HEK293 (cell line): ENCODE results near the gene HPCAL1.

ENCODE experiments used
- CTCF ChIA-PET: fragments of 350-600 bp; formaldehyde crosslinking; extraction: SDS; loops from one replicate; lab custom pipeline; 2021; ENCODE audit warnings: antibody characterized with exemption; lab: Yijun Ruan, JAX
- POLR2A ChIA-PET: fragments of 300-600 bp; formaldehyde crosslinking; extraction: SDS; loops from one replicate; lab custom pipeline; 2020; ENCODE audit warnings: antibody characterized with exemption, inconsistent platforms; lab: Yijun Ruan, JAX
- H3K27ac ChIP-seq: fragments of 200-500 bp; sonication (Bioruptor generic); 2 replicates; pipeline ENCODE4 v1.5.1; 2014; ENCODE audit warnings: low read depth, low read length, control low read depth, inconsistent platforms; ENCODE audit errors: extremely low read depth
- H3K36me3 ChIP-seq, 2 experiments: fragments of 200-500 bp in 1 of 2; sonication (Bioruptor generic) in 1 of 2; 1 replicate in 1 of 2; 2 replicates in 1 of 2; pipeline ENCODE4 v1.5.1; 2014 to 2017; ENCODE audit warnings: inconsistent platforms in 2 of 2, low read length in 2 of 2; ENCODE audit not compliant: control insufficient read depth in 2 of 2, insufficient read depth in 1 of 2
- H3K4me1 ChIP-seq: fragments of 200-500 bp; sonication (Bioruptor generic); 2 replicates; pipeline ENCODE4 v1.5.1; 2014; ENCODE audit warnings: mild to moderate bottlenecking, low read length, inconsistent platforms; ENCODE audit not compliant: control insufficient read depth, insufficient read depth
- H3K4me3 ChIP-seq: 2 replicates; pipeline ENCODE4 v1.5.1; 2011; ENCODE audit warnings: low read depth, mild to moderate bottlenecking, control low read depth, low read length, moderate library complexity
- H3K9me3 ChIP-seq: fragments of 200-500 bp; sonication (Bioruptor generic); 2 replicates; pipeline ENCODE4 v1.5.1; 2014; ENCODE audit warnings: low read depth, low read length, inconsistent platforms; ENCODE audit not compliant: control insufficient read depth, insufficient read depth
- EGR2 ChIP-seq: fragments of 450-650 bp; formaldehyde crosslinking; IDR thresholded peaks from 2 replicates; pipeline ENCODE4 v1.5.1; 2016; ENCODE audit warnings: low read depth, missing biosample characterization, missing genetic modification characterization
- KLF1 ChIP-seq: fragments of 450-650 bp; formaldehyde crosslinking; IDR thresholded peaks from 2 replicates; pipeline ENCODE4 v1.5.1; 2016; ENCODE audit warnings: missing biosample characterization, missing genetic modification characterization
- PRDM2 ChIP-seq: fragments of 450-650 bp; formaldehyde crosslinking; IDR thresholded peaks from 2 replicates; pipeline ENCODE4 v1.5.1; 2016; ENCODE audit warnings: missing biosample characterization, missing genetic modification characterization, borderline replicate concordance
- SALL2 ChIP-seq: fragments of 450-650 bp; formaldehyde crosslinking; IDR thresholded peaks from 2 replicates; pipeline ENCODE4 v1.5.0; 2017; ENCODE audit warnings: missing biosample characterization, mild to moderate bottlenecking, missing genetic modification characterization, borderline replicate concordance
- ZFP37 ChIP-seq: fragments of 450-650 bp; formaldehyde crosslinking; IDR thresholded peaks from 2 replicates; pipeline ENCODE4 v1.5.1; 2016; ENCODE audit warnings: missing biosample characterization, missing genetic modification characterization
- ZNF10 ChIP-seq: fragments of 450-650 bp; formaldehyde crosslinking; IDR thresholded peaks from 2 replicates; pipeline ENCODE4 v1.5.1; 2017; ENCODE audit warnings: missing biosample characterization, missing genetic modification characterization
- ZNF16 ChIP-seq: fragments of 450-650 bp; formaldehyde crosslinking; IDR thresholded peaks from 2 replicates; pipeline ENCODE4 v1.5.1; 2016; ENCODE audit warnings: low read depth, missing biosample characterization, missing genetic modification characterization
- ZNF23 ChIP-seq: fragments of 450-650 bp; formaldehyde crosslinking; IDR thresholded peaks from 2 replicates; pipeline ENCODE4 v1.5.1; 2016; ENCODE audit warnings: missing biosample characterization, missing genetic modification characterization, borderline replicate concordance
- ZNF37A ChIP-seq: fragments of 450-650 bp; IDR thresholded peaks from 2 replicates; pipeline ENCODE4 v1.5.1; 2018; ENCODE audit warnings: missing biosample characterization, missing genetic modification characterization
- ZNF394 ChIP-seq: fragments of 450-650 bp; formaldehyde crosslinking; IDR thresholded peaks from 2 replicates; pipeline ENCODE4 v1.5.1; 2016; ENCODE audit warnings: missing biosample characterization, missing genetic modification characterization, mild to moderate bottlenecking, moderate library complexity, borderline replicate concordance
- ZNF416 ChIP-seq: fragments of 450-650 bp; formaldehyde crosslinking; IDR thresholded peaks from 2 replicates; pipeline ENCODE4 v1.5.1; 2016; ENCODE audit warnings: missing biosample characterization, missing genetic modification characterization
- ZNF529 ChIP-seq: fragments of 450-650 bp; formaldehyde crosslinking; IDR thresholded peaks from 2 replicates; pipeline ENCODE4 v1.5.1; 2017; ENCODE audit warnings: missing genetic modification characterization, missing biosample characterization; ENCODE audit not compliant: insufficient replicate concordance
- ZNF571 ChIP-seq: fragments of 450-650 bp; formaldehyde crosslinking; IDR thresholded peaks from 2 replicates; pipeline ENCODE4 v1.5.0; 2017; ENCODE audit warnings: missing biosample characterization, missing genetic modification characterization
- ZNF639 ChIP-seq: fragments of 450-650 bp; formaldehyde crosslinking; IDR thresholded peaks from 2 replicates; pipeline ENCODE4 v1.5.1; 2016; ENCODE audit warnings: missing biosample characterization, missing genetic modification characterization
- ZNF76 ChIP-seq: fragments of 450-650 bp; formaldehyde crosslinking; IDR thresholded peaks from 2 replicates; pipeline ENCODE4; 2016; ENCODE audit warnings: low read depth, missing biosample characterization, missing genetic modification characterization, borderline replicate concordance
- ZNF768 ChIP-seq: fragments of 450-650 bp; formaldehyde crosslinking; IDR thresholded peaks from 2 replicates; pipeline ENCODE4 v1.5.1; 2018; ENCODE audit warnings: missing biosample characterization, mild to moderate bottlenecking, missing genetic modification characterization
- TF ChIP-seq, protein P1 (sequence below): fragments of 450-650 bp; formaldehyde crosslinking; IDR thresholded peaks from 2 replicates; pipeline ENCODE4 v1.5.1; 2017; ENCODE audit warnings: missing biosample characterization, missing genetic modification characterization
- TF ChIP-seq, protein P2 (sequence below): fragments of 450-650 bp; formaldehyde crosslinking; IDR thresholded peaks from 2 replicates; pipeline ENCODE4 v1.5.1; 2016; ENCODE audit warnings: missing biosample characterization, missing genetic modification characterization, borderline replicate concordance

HPCAL1 gene

DNA sequence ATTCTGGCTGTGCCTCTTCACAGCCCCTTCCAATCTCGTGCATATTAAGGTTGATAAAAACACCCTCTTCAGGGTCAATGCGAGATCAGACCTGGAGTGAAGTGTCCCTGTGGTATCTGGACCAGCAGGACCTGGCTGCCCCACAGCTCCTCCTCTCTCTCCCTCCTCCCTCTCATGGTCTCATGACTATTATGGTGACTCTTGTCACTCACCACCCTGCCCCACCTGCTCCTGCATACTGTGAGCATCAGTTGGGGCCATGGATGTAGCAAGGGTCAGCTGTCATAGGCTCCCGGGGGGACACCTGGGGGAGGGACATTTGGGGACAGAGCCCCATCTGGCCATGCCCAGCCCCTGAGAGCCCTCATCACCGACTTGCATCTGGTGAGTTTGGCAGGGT, 95.2 kb downstream of the HPCAL1 start:
- TF ChIP-seq EGR2 (tag by site-specific recombination) (no peak), ZNF16 (tag by site-specific recombination) (no peak), ZFP37 (no peak), ZNF10 (tag by site-specific recombination) (no peak)
- H3K4me3 ChIP-seq = no peak overlapping the region
- ChIA-PET CTCF (no interaction called here), POLR2A (no interaction called here)
- H3K9me3 ChIP-seq = no peaks in the 10 kb centered on the region
- no peak overlapping the region for H3K27ac ChIP-seq
- H3K36me3 ChIP-seq = no peaks in the 10 kb centered on the region
- H3K4me1 ChIP-seq = no peaks in the 10 kb centered on the region

DNA sequence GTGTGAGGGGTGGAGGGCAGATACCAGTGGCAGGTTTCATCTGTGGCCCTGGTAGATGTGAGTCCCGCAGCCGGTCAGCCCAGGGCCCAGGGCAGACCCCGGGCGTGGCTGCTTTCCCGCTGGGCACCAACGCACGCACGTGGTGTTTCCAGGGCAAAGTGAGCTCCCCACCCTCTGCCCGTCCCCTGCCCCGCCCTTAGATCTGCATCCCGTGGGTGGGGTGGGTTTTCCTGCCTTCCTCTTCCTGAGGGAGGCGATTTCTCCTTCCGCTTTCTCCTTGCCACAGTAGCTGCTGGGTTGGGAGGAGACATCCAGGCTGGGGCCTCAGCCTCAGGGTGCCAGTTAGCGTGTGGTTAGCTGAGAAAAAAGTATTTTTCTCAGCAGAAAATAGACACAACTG, 95.8 kb downstream of the HPCAL1 start:
- Histone ChIP-seq H3K9me3 (no peaks in the 10 kb centered on the region), H3K27ac (no peak overlapping the region), H3K4me1 (no peaks in the 10 kb centered on the region), H3K36me3 (no peaks in the 10 kb centered on the region), H3K4me3 (no peak overlapping the region)
- CTCF ChIA-PET = no interaction called here
- POLR2A ChIA-PET = no interaction called here
- TF ChIP-seq ZNF529 (tag by site-specific recombination) (no peak), KLF1 (tag by site-specific recombination) (peak; percentile 57)

DNA sequence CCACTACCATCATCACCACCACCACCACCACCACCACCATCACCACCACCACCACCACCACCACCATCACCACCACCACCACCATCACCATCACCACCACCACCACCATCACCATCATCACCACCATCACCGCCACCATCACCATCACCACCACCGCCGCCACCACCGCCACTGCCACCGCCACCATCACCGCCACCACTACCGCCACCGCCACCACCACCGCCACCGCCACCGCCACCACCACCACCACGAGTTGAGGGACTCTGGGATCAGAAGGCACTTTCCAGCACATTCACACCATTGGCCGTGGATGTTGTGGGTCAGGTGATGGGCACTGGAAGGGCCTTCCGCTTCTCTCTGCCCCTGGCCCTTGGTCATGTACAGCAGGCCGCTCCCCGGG, 96.7 kb downstream of the HPCAL1 start:
- Histone ChIP-seq H3K4me3 (no peak overlapping the region), H3K27ac (no peak overlapping the region), H3K4me1 (no peaks in the 10 kb centered on the region), H3K9me3 (no peaks in the 10 kb centered on the region), H3K36me3 (no peaks in the 10 kb centered on the region)
- ChIA-PET CTCF (interaction anchor here (0.5 to 1.2 kb wide), 2 partner anchors 9 to 133 kb away, joined by 3 to 4 read pairs; no protein-coding TSS in a partner anchor), POLR2A (no interaction called here)
- TF ChIP-seq ZNF37A (tag by site-specific recombination) (no peak), ZNF76 (tag by site-specific recombination) (no peak), ZNF768 (no peak), ZNF416 (tag by site-specific recombination) (no peak), ZNF639 (no peak), ZNF571 (tag by site-specific recombination) (no peak), PRDM2 (tag by site-specific recombination) (no peak), ZNF394 (tag by site-specific recombination) (no peak), SALL2 (no peak), ZNF23 (tag by site-specific recombination) (no peak)
- TF ChIP-seq, protein P1, sequence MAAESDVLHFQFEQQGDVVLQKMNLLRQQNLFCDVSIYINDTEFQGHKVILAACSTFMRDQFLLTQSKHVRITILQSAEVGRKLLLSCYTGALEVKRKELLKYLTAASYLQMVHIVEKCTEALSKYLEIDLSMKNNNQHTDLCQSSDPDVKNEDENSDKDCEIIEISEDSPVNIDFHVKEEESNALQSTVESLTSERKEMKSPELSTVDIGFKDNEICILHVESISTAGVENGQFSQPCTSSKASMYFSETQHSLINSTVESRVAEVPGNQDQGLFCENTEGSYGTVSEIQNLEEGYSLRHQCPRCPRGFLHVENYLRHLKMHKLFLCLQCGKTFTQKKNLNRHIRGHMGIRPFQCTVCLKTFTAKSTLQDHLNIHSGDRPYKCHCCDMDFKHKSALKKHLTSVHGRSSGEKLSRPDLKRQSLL = no peak
- TF ChIP-seq, protein P2, sequence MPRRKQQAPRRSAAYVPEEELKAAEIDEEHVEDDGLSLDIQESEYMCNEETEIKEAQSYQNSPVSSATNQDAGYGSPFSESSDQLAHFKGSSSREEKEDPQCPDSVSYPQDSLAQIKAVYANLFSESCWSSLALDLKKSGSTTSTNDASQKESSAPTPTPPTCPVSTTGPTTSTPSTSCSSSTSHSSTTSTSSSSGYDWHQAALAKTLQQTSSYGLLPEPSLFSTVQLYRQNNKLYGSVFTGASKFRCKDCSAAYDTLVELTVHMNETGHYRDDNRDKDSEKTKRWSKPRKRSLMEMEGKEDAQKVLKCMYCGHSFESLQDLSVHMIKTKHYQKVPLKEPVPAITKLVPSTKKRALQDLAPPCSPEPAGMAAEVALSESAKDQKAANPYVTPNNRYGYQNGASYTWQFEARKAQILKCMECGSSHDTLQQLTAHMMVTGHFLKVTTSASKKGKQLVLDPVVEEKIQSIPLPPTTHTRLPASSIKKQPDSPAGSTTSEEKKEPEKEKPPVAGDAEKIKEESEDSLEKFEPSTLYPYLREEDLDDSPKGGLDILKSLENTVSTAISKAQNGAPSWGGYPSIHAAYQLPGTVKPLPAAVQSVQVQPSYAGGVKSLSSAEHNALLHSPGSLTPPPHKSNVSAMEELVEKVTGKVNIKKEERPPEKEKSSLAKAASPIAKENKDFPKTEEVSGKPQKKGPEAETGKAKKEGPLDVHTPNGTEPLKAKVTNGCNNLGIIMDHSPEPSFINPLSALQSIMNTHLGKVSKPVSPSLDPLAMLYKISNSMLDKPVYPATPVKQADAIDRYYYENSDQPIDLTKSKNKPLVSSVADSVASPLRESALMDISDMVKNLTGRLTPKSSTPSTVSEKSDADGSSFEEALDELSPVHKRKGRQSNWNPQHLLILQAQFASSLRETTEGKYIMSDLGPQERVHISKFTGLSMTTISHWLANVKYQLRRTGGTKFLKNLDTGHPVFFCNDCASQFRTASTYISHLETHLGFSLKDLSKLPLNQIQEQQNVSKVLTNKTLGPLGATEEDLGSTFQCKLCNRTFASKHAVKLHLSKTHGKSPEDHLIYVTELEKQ (tag by site-specific recombination) = no peak
